ENCODE measurements around the gene VMP1. TPM values are rescaled to one million over a fixed set of nuclear protein-coding genes. Genes with fewer than 3 reads are reported as not detected.

Gene VMP1
- total RNA-seq, 1 experiment from 2014 or later, result 277 TPM

DNA sequence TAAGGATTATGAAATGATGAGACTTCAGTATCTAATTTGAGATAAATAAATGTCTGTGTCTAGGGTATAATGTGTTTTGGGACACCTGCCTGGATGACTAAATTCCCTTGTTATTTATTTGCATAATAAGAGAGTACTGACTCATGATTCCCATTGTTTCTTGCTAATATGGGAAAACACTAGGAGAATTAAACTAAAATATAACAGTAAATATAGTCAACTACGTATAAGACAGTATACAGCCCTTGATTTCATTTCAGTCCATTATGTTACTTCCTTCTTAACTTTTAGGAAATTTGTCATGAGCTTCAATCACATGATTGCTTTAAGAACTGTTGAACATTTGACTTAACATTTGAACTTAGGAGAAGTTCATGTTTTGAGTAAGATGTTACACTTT, 62.4 kb downstream of the VMP1 start:
- Histone ChIP-seq H3F3A (ENCODE audit: low read length, unreplicated experiment) (peaks cover 3% of the 10 kb centered on the region), H3K9me3 (ENCODE audit: low read length) (no peaks in the 10 kb centered on the region), H3K4me1 (ENCODE audit: insufficient read depth, low read length) (peaks cover 10% of the 10 kb centered on the region), H3K27me3 (ENCODE audit: low read length) (no peaks in the 10 kb centered on the region), H3K4me3 (ENCODE audit: low read length) (no peak overlapping the region), H4K20me1 (ENCODE audit: low read length) (no peaks in the 10 kb centered on the region), H3K9me2 (replicated peaks; ENCODE audit: low read length) (no peaks in the 10 kb centered on the region), H3K27ac (ENCODE audit: low read length) (peak overlapping the region; percentile 3; the same call in 1 of the 2 replicates), H3K36me3 (ENCODE audit: low read depth, low read length) (peaks cover 10% of the 10 kb centered on the region; the same call in 1 of the 2 replicates), H3K79me2 (ENCODE audit: low read length) (no peaks in the 10 kb centered on the region), H3K9ac (ENCODE audit: low read length) (no peak overlapping the region), H2AFZ (ENCODE audit: low read length) (no peak overlapping the region), H3K4me2 (ENCODE audit: low read length) (peak overlapping the region; percentile 11; the same call in 1 of the 2 replicates)
- TF ChIP-seq CTCF (conservative IDR thresholded peaks at IDR 0.05; ENCODE audit: low read depth, low read length) (no peak), EZH2 (IDR thresholded peaks at IDR 0.05; ENCODE audit: low read length, unreplicated experiment) (no peak), EZH2phosphoT487 (IDR thresholded peaks at IDR 0.05; ENCODE audit: borderline replicate concordance, low read length) (no peak)
- ChIA-PET POLR2A (ENCODE audit: unreplicated experiment) (interaction anchor here (0.6 kb wide), 2 partner anchors 10 to 88 kb away, joined by 4 to 10 read pairs; no protein-coding TSS in a partner anchor), CTCF (no interaction called here)
- ATAC-seq (peak; percentile 46), DNase-seq (no peak)
- intact Hi-C loops (cut with micrococcal nuclease), result no loop called here
- no TSS peak for BruUV-seq (replicated peaks)

- no peak for TF ChIP-seq EZH2phosphoT487 (IDR thresholded peaks at IDR 0.05; ENCODE audit: borderline replicate concordance, low read length)
- CTCF ChIA-PET, result no interaction called here
- no peak for DNase-seq
- ATAC-seq, result no peak
- no peaks in the 10 kb centered on the region for H4K20me1 ChIP-seq (ENCODE audit: low read length)
- H3K9me3 ChIP-seq (ENCODE audit: low read length), result no peaks in the 10 kb centered on the region
- H3K4me3 ChIP-seq (ENCODE audit: low read length), result no peak overlapping the region
- no TSS peak for BruUV-seq (replicated peaks)
- peaks cover 14% of the 10 kb centered on the region for H3K36me3 ChIP-seq (ENCODE audit: low read depth, low read length)
- no peaks in the 10 kb centered on the region for H3K9me2 ChIP-seq (replicated peaks; ENCODE audit: low read length)
- H3K27ac ChIP-seq (ENCODE audit: low read length), result no peak overlapping the region
- no peak overlapping the region for H3K4me2 ChIP-seq (ENCODE audit: low read length)
- peaks cover 10% of the 10 kb centered on the region for H3K4me1 ChIP-seq (ENCODE audit: insufficient read depth, low read length)
- H3F3A ChIP-seq (ENCODE audit: low read length, unreplicated experiment), result peaks cover 3% of the 10 kb centered on the region
- POLR2A ChIA-PET (ENCODE audit: unreplicated experiment), result no interaction called here
- no peak overlapping the region for H3K9ac ChIP-seq (ENCODE audit: low read length)
- intact Hi-C loops (cut with micrococcal nuclease), result no loop called here
- no peaks in the 10 kb centered on the region for H3K79me2 ChIP-seq (ENCODE audit: low read length)
- no peaks in the 10 kb centered on the region for H3K27me3 ChIP-seq (ENCODE audit: low read length)
- no peak overlapping the region for H2AFZ ChIP-seq (ENCODE audit: low read length)
Observed at GRCh38 chr17:59771093-59771492, 63.6 kb downstream of the VMP1 start.

GRCh38 chr17:59775786-59776350, 68.4 kb downstream of the VMP1 start:
- TF ChIP-seq EZH2phosphoT487 (IDR thresholded peaks at IDR 0.05; ENCODE audit: borderline replicate concordance, low read length), result no peak
- TF ChIP-seq EZH2 (IDR thresholded peaks at IDR 0.05; ENCODE audit: low read length, unreplicated experiment), result no peak
- no peak for TF ChIP-seq CTCF (conservative IDR thresholded peaks at IDR 0.05; ENCODE audit: low read depth, low read length)
- DNase-seq (no peak), ATAC-seq (no peak)
- H3K9me3 ChIP-seq (ENCODE audit: low read length), result no peaks in the 10 kb centered on the region
- no peak overlapping the region for H3K27ac ChIP-seq (ENCODE audit: low read length)
- no peak overlapping the region for H3K4me3 ChIP-seq (ENCODE audit: low read length)
- no peaks in the 10 kb centered on the region for H3K27me3 ChIP-seq (ENCODE audit: low read length)
- H3K36me3 ChIP-seq (ENCODE audit: low read depth, low read length), result peaks cover 25% of the 10 kb centered on the region
- POLR2A ChIA-PET (ENCODE audit: unreplicated experiment), result no interaction called here
- no peaks in the 10 kb centered on the region for H3K4me1 ChIP-seq (ENCODE audit: insufficient read depth, low read length)
- H3K79me2 ChIP-seq (ENCODE audit: low read length), result no peaks in the 10 kb centered on the region
- H2AFZ ChIP-seq (ENCODE audit: low read length), result no peak overlapping the region
- H3K9ac ChIP-seq (ENCODE audit: low read length), result no peak overlapping the region
- H3K4me2 ChIP-seq (ENCODE audit: low read length), result no peak overlapping the region
- no TSS peak for BruUV-seq (replicated peaks)
- H4K20me1 ChIP-seq (ENCODE audit: low read length), result no peaks in the 10 kb centered on the region
- no peaks in the 10 kb centered on the region for H3K9me2 ChIP-seq (replicated peaks; ENCODE audit: low read length)
- H3F3A ChIP-seq (ENCODE audit: low read length, unreplicated experiment), result no peaks in the 10 kb centered on the region
- intact Hi-C loops (cut with micrococcal nuclease), result no loop called here
- CTCF ChIA-PET, result no interaction called here
